Measurements from ENCODE around the gene FMNL2. TPM values are rescaled to one million over a fixed set of nuclear protein-coding genes. Genes with fewer than 3 reads are reported as not detected.

The FMNL2 gene
- total and polyA plus RNA-seq, 2 experiments from 2014 or later = 4.4 to 18.6 TPM

GRCh38 chr2:152475982-152476381 is 141.0 kb downstream of the FMNL2 start:
- H3K36me3 ChIP-seq (ENCODE audit: low read depth) = no peaks in the 10 kb centered on the region
- no peak overlapping the region for H3K27ac ChIP-seq
- no peaks in the 10 kb centered on the region for H3F3A ChIP-seq (ENCODE audit: insufficient read depth)
- no peak overlapping the region for H3K9ac ChIP-seq
- H4K20me1 ChIP-seq (ENCODE audit: insufficient read depth) = no peaks in the 10 kb centered on the region
- no peaks in the 10 kb centered on the region for H3K9me3 ChIP-seq (ENCODE audit: low read depth)
- no peak overlapping the region for H3K4me2 ChIP-seq (ENCODE audit: unreplicated experiment)
- DNase-seq = peak; percentile 52
- in situ Hi-C loops (cut with MboI) = no loop called here
- TF ChIP-seq EZH2phosphoT487 (IDR thresholded peaks at IDR 0.05; ENCODE audit: insufficient read depth, low read depth) = no peak
- no peak for TF ChIP-seq EZH2 (IDR thresholded peaks at IDR 0.05; ENCODE audit: insufficient read depth, poor library complexity, severe bottlenecking)
- H3K4me1 ChIP-seq (ENCODE audit: insufficient read depth) = 0 out of 2 replicates have a peak, but pooled peaks cover 5% of the 10 kb centered on the region
- H3K27me3 ChIP-seq (replicated peaks; ENCODE audit: insufficient read depth) = no peaks in the 10 kb centered on the region
- H3K79me2 ChIP-seq (ENCODE audit: insufficient read depth) = peaks cover 76% of the 10 kb centered on the region
- H2AFZ ChIP-seq = no peak overlapping the region
- H3K4me3 ChIP-seq = no peak overlapping the region
- H3K9me2 ChIP-seq (ENCODE audit: insufficient read depth) = no peaks in the 10 kb centered on the region

GRCh38 chr2:152477347-152478092 is 142.5 kb downstream of the FMNL2 start:
- 0 out of 2 replicates have a peak, but pooled peaks cover 5% of the 10 kb centered on the region for H3K4me1 ChIP-seq (ENCODE audit: insufficient read depth)
- H3K27me3 ChIP-seq (replicated peaks; ENCODE audit: insufficient read depth) = no peaks in the 10 kb centered on the region
- no peak overlapping the region for H2AFZ ChIP-seq
- H3K4me2 ChIP-seq (ENCODE audit: unreplicated experiment) = no peak overlapping the region
- H3K9ac ChIP-seq = no peak overlapping the region
- H3K9me2 ChIP-seq (ENCODE audit: insufficient read depth) = no peaks in the 10 kb centered on the region
- no peak for DNase-seq
- no peaks in the 10 kb centered on the region for H4K20me1 ChIP-seq (ENCODE audit: insufficient read depth)
- no peak overlapping the region for H3K27ac ChIP-seq
- peaks cover 73% of the 10 kb centered on the region for H3K79me2 ChIP-seq (ENCODE audit: insufficient read depth)
- no peaks in the 10 kb centered on the region for H3K9me3 ChIP-seq (ENCODE audit: low read depth)
- H3K36me3 ChIP-seq (ENCODE audit: low read depth) = no peaks in the 10 kb centered on the region
- 95 to 96% methylated on average over 6 of the region's 6 CpGs for WGBS, 2 experiments (ENCODE audit: low coverage in 1 of 2, low lambda C conversion rate in 2 of 2, missing lambda C conversion rate in 2 of 2)
- H3K4me3 ChIP-seq = no peak overlapping the region
- H3F3A ChIP-seq (ENCODE audit: insufficient read depth) = no peaks in the 10 kb centered on the region
- TF ChIP-seq EZH2 (IDR thresholded peaks at IDR 0.05; ENCODE audit: insufficient read depth, poor library complexity, severe bottlenecking) (no peak), EZH2phosphoT487 (IDR thresholded peaks at IDR 0.05; ENCODE audit: insufficient read depth, low read depth) (no peak)
- in situ Hi-C loops (cut with MboI) = no loop called here

GRCh38 chr2:152479282-152479681 is 144.3 kb downstream of the FMNL2 start:
- Histone ChIP-seq H3K9me3 (ENCODE audit: low read depth) (no peaks in the 10 kb centered on the region), H2AFZ (no peak overlapping the region), H3K27me3 (replicated peaks; ENCODE audit: insufficient read depth) (no peaks in the 10 kb centered on the region), H3K4me1 (ENCODE audit: insufficient read depth) (0 out of 2 replicates have a peak, but pooled peaks cover 5% of the 10 kb centered on the region), H3K9ac (no peak overlapping the region), H3K36me3 (ENCODE audit: low read depth) (no peaks in the 10 kb centered on the region), H3K4me2 (ENCODE audit: unreplicated experiment) (no peak overlapping the region), H3K79me2 (ENCODE audit: insufficient read depth) (peaks cover 72% of the 10 kb centered on the region), H3F3A (ENCODE audit: insufficient read depth) (no peaks in the 10 kb centered on the region), H3K9me2 (ENCODE audit: insufficient read depth) (no peaks in the 10 kb centered on the region), H4K20me1 (ENCODE audit: insufficient read depth) (no peaks in the 10 kb centered on the region), H3K27ac (no peak overlapping the region), H3K4me3 (no peak overlapping the region)
- no peak for TF ChIP-seq EZH2phosphoT487 (IDR thresholded peaks at IDR 0.05; ENCODE audit: insufficient read depth, low read depth)
- no peak for TF ChIP-seq EZH2 (IDR thresholded peaks at IDR 0.05; ENCODE audit: insufficient read depth, poor library complexity, severe bottlenecking)
- 86 to 87% methylated on average over 3 of the region's 3 CpGs for WGBS, 2 experiments (ENCODE audit: low coverage in 1 of 2, low lambda C conversion rate in 2 of 2, missing lambda C conversion rate in 2 of 2)
- no peak for DNase-seq
- in situ Hi-C loops (cut with MboI) = no loop called here

GRCh38 chr2:152480821-152481399 is 145.9 kb downstream of the FMNL2 start:
- Histone ChIP-seq H3K27ac (no peak overlapping the region), H3K9ac (no peak overlapping the region), H3F3A (ENCODE audit: insufficient read depth) (no peaks in the 10 kb centered on the region), H2AFZ (no peak overlapping the region), H3K9me2 (ENCODE audit: insufficient read depth) (no peaks in the 10 kb centered on the region), H3K4me1 (ENCODE audit: insufficient read depth) (0 out of 2 replicates have a peak, but pooled peaks cover 5% of the 10 kb centered on the region), H3K27me3 (replicated peaks; ENCODE audit: insufficient read depth) (no peaks in the 10 kb centered on the region), H4K20me1 (ENCODE audit: insufficient read depth) (no peaks in the 10 kb centered on the region), H3K9me3 (ENCODE audit: low read depth) (no peaks in the 10 kb centered on the region), H3K79me2 (ENCODE audit: insufficient read depth) (peaks cover 72% of the 10 kb centered on the region), H3K4me3 (no peak overlapping the region), H3K4me2 (ENCODE audit: unreplicated experiment) (no peak overlapping the region), H3K36me3 (ENCODE audit: low read depth) (no peaks in the 10 kb centered on the region)
- WGBS, 2 experiments (ENCODE audit: low coverage in 1 of 2, low lambda C conversion rate in 2 of 2, missing lambda C conversion rate in 2 of 2) = 97 to 99% methylated on average over 4 of the region's 4 CpGs
- in situ Hi-C loops (cut with MboI) = no loop called here
- no peak for DNase-seq
- TF ChIP-seq EZH2phosphoT487 (IDR thresholded peaks at IDR 0.05; ENCODE audit: insufficient read depth, low read depth) (no peak), EZH2 (IDR thresholded peaks at IDR 0.05; ENCODE audit: insufficient read depth, poor library complexity, severe bottlenecking) (no peak)
